NK-92 (cell line): ENCODE data around the gene PPARD.

ENCODE experiments used
- DNase-seq: peaks from one replicate; lab custom pipeline; 2025; ENCODE audit not compliant: unreplicated experiment; lab: John Stamatoyannopoulos, UW

PPARD gene

DNA sequence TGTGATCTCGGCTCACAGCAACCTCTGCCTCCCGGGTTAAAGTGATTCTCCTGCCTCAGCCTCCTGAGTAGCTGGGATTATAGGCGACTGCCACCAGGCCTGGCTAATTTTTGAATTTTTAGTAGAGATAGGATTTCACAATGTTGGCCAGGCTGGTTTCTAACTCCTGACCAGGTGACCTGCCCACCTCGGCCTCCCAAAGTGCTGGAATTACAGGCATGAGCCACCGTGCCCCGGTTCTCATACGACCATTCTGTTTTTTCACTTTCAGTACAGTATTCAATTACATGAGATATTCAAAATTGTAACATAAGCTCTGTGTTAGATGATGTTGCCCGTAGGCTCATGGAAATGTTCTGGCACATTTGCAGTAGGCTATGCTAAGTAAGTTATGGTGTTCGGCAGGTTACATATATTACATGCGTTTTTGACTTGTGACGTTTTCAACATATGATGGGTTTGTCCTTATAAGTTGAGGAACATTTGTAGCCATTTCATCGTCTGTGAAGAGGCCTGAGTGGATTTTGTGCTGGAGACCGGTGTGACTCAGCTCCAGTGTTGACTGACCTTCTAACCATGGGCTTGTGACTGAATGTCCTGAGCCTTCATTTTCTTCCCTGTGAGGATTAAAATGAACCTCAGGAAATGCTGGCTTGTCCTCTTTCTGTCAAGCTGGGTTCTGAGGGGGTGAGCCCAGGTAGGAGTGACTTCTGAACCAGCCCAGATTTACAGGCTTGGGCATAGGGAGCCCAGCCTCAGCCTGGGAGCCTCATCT lies 12.2 kb downstream of the PPARD start:
- no peak for DNase-seq

GRCh38 chr6:35356391-35356790 lies 14.0 kb downstream of the PPARD start:
- no peak for DNase-seq

GRCh38 chr6:35357677-35358076 lies 15.3 kb downstream of the PPARD start:
- DNase-seq, result no peak

- no peak for DNase-seq
Measured at GRCh38 chr6:35358086-35358485, 15.7 kb downstream of the PPARD start.

DNA sequence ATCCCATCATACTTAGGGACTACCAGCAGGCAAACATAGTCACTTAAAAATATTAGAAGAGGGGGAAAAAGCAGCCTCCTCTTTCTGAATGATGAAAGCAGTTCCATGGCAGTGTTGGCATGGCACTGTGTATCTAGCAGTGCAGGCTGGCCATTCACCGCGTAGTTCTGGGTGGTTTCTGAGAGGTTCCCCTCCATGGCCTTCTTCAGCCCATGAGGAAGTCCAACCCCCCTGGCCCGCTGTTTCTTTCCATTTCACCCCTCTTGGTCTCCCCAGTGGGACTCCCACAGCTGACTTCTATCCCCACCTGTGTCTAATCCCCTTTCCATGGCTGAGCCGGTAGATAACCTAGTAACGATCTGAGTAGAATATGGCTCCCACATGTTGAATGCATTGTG lies 17.0 kb downstream of the PPARD start:
- DNase-seq, result no peak

GRCh38 chr6:35359744-35360348 lies 17.5 kb downstream of the PPARD start:
- DNase-seq, result no peak

- no peak for DNase-seq
Measured at GRCh38 chr6:35360349-35361138, 18.2 kb downstream of the PPARD start.

DNA sequence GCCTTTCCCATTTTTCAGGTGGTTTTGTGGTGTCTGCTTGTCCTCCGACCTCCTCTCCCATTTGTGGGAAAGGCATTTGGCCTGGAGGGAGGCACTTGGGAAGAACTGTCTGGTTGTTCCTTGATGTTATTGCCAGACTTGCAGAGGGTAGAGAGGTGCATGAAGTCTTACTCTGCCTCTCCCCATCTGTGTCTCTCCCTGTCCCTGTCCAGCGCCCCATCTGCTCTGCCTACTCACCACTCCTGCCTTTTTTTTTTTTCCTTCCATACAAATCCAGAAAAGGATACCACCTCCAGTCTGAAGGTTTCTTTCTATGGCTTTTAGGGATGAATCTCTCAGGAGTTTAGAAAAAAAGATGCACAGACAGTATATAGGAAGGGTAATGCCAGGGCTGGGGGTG lies 19.8 kb downstream of the PPARD start:
- DNase-seq, result no peak

DNA sequence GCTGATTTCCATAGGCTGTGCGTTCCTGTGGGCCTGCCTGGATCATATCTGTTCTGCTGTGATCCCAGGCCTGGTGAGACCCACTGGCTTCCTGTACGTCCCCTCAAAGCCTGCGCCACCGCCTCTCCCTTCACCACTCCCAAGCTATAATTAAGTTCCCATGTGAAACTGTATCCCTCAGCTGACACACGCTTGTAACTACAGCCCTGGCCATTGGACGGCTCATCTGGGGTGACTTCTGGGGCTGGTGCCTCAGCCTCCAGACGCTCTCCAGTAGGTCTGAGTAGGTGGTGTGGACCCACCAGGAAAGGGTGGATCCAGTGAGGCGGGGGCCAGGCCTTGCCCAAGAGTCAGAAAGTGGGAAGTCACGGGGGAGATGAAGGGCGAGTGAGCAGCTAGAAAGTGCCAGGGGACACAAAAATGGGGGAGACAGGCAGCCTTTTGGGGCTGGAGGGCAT lies 21.0 kb downstream of the PPARD start:
- DNase-seq, result no peak

- DNase-seq, result no peak
Measured at GRCh38 chr6:35365594-35366203, 23.3 kb downstream of the PPARD start.

- no peak for DNase-seq
Measured at GRCh38 chr6:35366204-35366596, 23.8 kb downstream of the PPARD start.

- DNase-seq, result no peak
Measured at GRCh38 chr6:35367646-35368037, 25.3 kb downstream of the PPARD start.

GRCh38 chr6:35368038-35368887 lies 25.9 kb downstream of the PPARD start:
- no peak for DNase-seq

DNA sequence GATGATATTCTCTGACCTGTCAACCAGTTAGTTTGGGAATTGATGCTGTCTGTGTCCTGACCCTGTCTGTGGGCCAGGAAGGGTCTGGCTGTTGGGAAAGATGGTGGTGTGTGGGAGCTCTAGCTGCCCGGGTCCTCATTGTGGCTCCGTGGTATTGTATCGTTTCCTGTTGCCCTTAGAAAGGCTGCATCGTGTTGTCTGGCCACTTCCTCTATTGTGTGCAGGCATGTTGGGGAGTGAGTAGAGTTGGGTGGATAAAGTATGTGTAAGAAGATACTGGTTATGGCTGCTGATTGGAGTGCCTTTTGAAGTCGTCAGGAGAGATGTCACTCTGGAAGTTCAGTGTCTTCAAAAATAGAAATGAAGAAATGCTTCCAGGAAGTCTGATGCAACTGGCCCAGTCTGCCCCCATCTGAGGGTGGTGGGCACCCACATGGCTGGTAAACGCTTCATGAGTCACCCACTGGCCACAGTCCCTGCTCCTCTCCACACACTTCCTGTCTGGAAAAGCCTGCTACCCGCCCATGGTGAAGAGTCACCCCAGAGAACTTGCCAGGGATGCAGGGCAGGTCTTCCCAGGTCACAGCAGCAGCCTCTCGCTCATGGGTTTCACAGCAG lies 27.9 kb downstream of the PPARD start:
- no peak for DNase-seq

- DNase-seq, result no peak
Measured at GRCh38 chr6:35370785-35371493, 28.6 kb downstream of the PPARD start.

DNA sequence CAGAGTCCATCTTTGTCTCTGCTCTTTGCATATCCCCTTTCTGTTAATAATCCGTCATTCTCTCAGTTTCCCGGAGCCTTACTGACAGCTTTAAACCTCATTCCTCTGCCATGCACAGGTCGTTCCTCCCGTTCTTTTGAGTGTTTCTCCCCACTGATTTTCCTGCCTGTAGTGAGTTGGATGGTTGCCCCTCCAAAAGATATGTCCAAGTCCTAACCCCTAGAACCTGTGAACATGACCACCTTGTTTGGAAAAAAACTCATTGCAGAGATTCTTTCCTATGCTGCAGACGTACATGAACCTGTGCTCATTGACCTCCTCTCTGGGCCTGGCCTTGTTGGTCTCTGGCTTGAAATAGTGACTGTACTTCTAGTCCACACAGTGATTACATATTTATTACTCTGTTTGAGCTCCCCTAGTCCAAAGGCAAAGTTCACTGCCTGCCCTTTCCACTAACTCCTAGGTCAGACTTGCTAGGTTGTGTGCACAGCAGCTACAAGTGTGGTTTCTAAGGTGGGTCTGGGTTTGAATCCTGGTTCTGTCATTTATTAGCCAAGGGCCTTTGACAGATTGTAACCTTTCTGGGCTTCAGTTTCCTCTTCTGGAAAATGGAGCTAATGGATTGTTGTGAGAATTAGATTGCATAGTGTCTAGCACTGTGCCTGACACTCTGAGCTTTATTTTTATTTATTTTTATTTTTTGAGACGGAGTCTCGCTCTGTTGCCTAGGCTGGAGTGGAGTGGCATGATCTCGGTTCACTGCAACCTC lies 29.3 kb downstream of the PPARD start:
- no peak for DNase-seq

DNA sequence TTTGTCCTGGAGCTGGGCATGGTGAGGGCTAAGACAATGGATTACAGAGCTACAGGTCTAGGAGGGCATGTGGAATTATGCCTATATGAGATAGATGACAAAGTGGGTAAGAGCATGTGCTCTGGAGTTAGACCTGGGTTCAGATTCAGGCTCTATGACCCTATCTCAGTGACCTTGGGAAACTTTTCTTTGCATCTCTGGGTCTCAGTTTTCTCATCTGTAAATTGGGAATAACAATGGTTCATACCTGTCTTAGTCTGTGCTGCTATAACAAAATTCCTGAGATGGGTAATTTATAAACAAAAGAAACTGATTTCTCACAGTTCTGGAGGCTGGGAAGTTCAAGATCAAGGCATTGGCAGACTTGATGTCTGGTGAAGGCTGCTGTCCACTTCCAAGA lies 30.3 kb downstream of the PPARD start:
- no peak for DNase-seq

GRCh38 chr6:35376281-35376680 lies 33.9 kb downstream of the PPARD start:
- no peak for DNase-seq

DNA sequence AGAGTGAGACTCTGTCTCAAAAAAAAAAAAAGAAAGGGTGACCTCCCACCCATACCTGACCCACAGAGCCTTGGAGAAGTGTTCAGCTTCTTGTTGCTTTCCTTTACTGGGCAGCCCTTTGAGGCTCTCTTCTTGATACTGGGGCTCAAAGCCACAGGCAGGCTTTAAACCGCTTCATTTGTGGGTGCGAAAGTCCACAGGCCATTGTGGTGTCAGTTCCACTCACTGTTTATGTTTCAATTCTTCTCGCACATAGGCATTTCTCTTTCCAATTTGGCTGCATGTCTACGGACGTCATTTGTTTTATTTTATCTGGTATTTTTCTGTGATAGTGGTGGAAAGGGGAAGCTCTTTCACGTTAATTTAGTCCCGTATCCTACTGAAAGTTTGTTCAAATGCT lies 34.6 kb downstream of the PPARD start:
- DNase-seq, result no peak
